HEK293 (cell line): ENCODE measurements around the gene NCDN.

Experiments used
- CTCF ChIA-PET: fragments of 350-600 bp; formaldehyde crosslinking; extraction: SDS; loops from one replicate; lab custom pipeline; 2021; ENCODE audit warnings: antibody characterized with exemption; lab: Yijun Ruan, JAX
- POLR2A ChIA-PET: fragments of 300-600 bp; formaldehyde crosslinking; extraction: SDS; loops from one replicate; lab custom pipeline; 2020; ENCODE audit warnings: antibody characterized with exemption, inconsistent platforms; lab: Yijun Ruan, JAX
- H3K27ac ChIP-seq: fragments of 200-500 bp; sonication (Bioruptor generic); 2 replicates; pipeline ENCODE4 v1.5.1; 2014; ENCODE audit warnings: low read depth, low read length, control low read depth, inconsistent platforms; ENCODE audit errors: extremely low read depth
- H3K36me3 ChIP-seq, 2 experiments: fragments of 200-500 bp in 1 of 2; sonication (Bioruptor generic) in 1 of 2; 1 replicate in 1 of 2; 2 replicates in 1 of 2; pipeline ENCODE4 v1.5.1; 2014 to 2017; ENCODE audit warnings: inconsistent platforms in 2 of 2, low read length in 2 of 2; ENCODE audit not compliant: control insufficient read depth in 2 of 2, insufficient read depth in 1 of 2
- H3K4me1 ChIP-seq: fragments of 200-500 bp; sonication (Bioruptor generic); 2 replicates; pipeline ENCODE4 v1.5.1; 2014; ENCODE audit warnings: mild to moderate bottlenecking, low read length, inconsistent platforms; ENCODE audit not compliant: control insufficient read depth, insufficient read depth
- H3K4me3 ChIP-seq: 2 replicates; pipeline ENCODE4 v1.5.1; 2011; ENCODE audit warnings: low read depth, mild to moderate bottlenecking, control low read depth, low read length, moderate library complexity
- H3K9me3 ChIP-seq: fragments of 200-500 bp; sonication (Bioruptor generic); 2 replicates; pipeline ENCODE4 v1.5.1; 2014; ENCODE audit warnings: low read depth, low read length, inconsistent platforms; ENCODE audit not compliant: control insufficient read depth, insufficient read depth
- EGR2 ChIP-seq: fragments of 450-650 bp; formaldehyde crosslinking; IDR thresholded peaks from 2 replicates; pipeline ENCODE4 v1.5.1; 2016; ENCODE audit warnings: low read depth, missing biosample characterization, missing genetic modification characterization
- FEZF1 ChIP-seq: fragments of 450-650 bp; formaldehyde crosslinking; IDR thresholded peaks from 2 replicates; pipeline ENCODE4 v1.5.1; 2016; ENCODE audit warnings: missing biosample characterization, missing genetic modification characterization
- RBAK ChIP-seq: fragments of 450-650 bp; formaldehyde crosslinking; IDR thresholded peaks from 2 replicates; pipeline ENCODE4 v1.5.1; 2016; ENCODE audit warnings: missing biosample characterization, missing genetic modification characterization
- SALL2 ChIP-seq: fragments of 450-650 bp; formaldehyde crosslinking; IDR thresholded peaks from 2 replicates; pipeline ENCODE4 v1.5.0; 2017; ENCODE audit warnings: missing biosample characterization, mild to moderate bottlenecking, missing genetic modification characterization, borderline replicate concordance
- SP3 ChIP-seq: fragments of 450-650 bp; formaldehyde crosslinking; IDR thresholded peaks from 2 replicates; pipeline ENCODE4 v1.5.1; 2016; ENCODE audit warnings: missing biosample characterization, missing genetic modification characterization
- SP7 ChIP-seq: fragments of 450-650 bp; formaldehyde crosslinking; IDR thresholded peaks from 2 replicates; pipeline ENCODE4 v1.5.1; 2016; ENCODE audit warnings: missing biosample characterization, missing genetic modification characterization
- WT1 ChIP-seq: fragments of 450-650 bp; formaldehyde crosslinking; IDR thresholded peaks from 2 replicates; pipeline ENCODE4 v1.5.1; 2016; ENCODE audit warnings: missing biosample characterization, missing genetic modification characterization
- ZBTB21 ChIP-seq: fragments of 450-650 bp; formaldehyde crosslinking; IDR thresholded peaks from 2 replicates; pipeline ENCODE4 v1.5.1; 2017; ENCODE audit warnings: missing biosample characterization, missing genetic modification characterization
- ZFP69B ChIP-seq: fragments of 450-650 bp; formaldehyde crosslinking; IDR thresholded peaks from 2 replicates; pipeline ENCODE4 v1.5.1; 2016; ENCODE audit warnings: missing biosample characterization, missing genetic modification characterization
- ZNF239 ChIP-seq: fragments of 450-650 bp; formaldehyde crosslinking; IDR thresholded peaks from 2 replicates; pipeline ENCODE4 v1.5.1; 2016; ENCODE audit warnings: missing biosample characterization, missing genetic modification characterization
- ZNF561 ChIP-seq: fragments of 450-650 bp; IDR thresholded peaks from 2 replicates; pipeline ENCODE4 v1.5.1; 2018; ENCODE audit warnings: missing biosample characterization, missing genetic modification characterization, borderline replicate concordance
- ZNF600 ChIP-seq: fragments of 450-650 bp; formaldehyde crosslinking; IDR thresholded peaks from 2 replicates; pipeline ENCODE4 v1.5.1; 2016; ENCODE audit warnings: missing biosample characterization, missing genetic modification characterization
- TF ChIP-seq, protein P1 (sequence below): fragments of 450-650 bp; formaldehyde crosslinking; IDR thresholded peaks from 2 replicates; pipeline ENCODE4 v1.5.1; 2017; ENCODE audit warnings: missing biosample characterization, missing genetic modification characterization
- TF ChIP-seq, protein P2 (sequence below): fragments of 450-650 bp; formaldehyde crosslinking; IDR thresholded peaks from 2 replicates; pipeline ENCODE4 v1.5.1; 2016; ENCODE audit warnings: missing biosample characterization, missing genetic modification characterization, low read depth
- TF ChIP-seq, protein P3 (sequence below): fragments of 450-650 bp; formaldehyde crosslinking; IDR thresholded peaks from 2 replicates; pipeline ENCODE4 v1.5.1; 2017; ENCODE audit warnings: missing biosample characterization, missing genetic modification characterization
- TF ChIP-seq, protein P4 (sequence below): fragments of 450-650 bp; formaldehyde crosslinking; IDR thresholded peaks from 2 replicates; pipeline ENCODE4 v1.5.1; 2016; ENCODE audit warnings: missing biosample characterization, missing genetic modification characterization

The NCDN gene

DNA sequence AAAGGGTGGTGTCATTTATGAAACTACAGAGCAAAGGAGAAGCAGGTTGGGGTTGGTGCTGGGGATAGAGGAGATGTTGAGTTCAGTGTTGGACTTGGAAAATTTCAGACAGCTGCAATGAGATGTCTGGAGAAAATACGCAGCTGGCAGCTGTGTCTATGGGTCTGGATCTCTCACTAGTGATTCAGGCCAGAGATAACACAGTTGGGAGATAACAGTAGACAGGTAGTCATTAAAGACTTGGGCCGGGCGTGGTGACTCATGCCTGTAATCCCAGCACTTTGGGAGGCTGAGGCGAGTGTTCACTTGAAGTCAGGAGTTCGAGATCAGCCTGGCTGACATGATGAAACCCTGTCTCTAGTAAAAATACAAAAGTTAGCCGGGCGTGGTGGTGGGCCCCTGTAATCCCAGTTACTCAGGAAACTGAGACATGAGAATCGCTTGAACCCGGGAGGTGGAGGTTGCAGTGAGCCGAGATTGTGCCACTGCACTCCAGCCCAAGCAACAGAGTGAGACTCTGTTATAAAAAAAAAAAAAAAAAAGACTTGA, 13.1 kb downstream of the NCDN start (continued):
- no peak for TF ChIP-seq ZBTB21 (tag by site-specific recombination)
- peak; percentile 93 for TF ChIP-seq SP7 (tag by site-specific recombination)
- TF ChIP-seq, protein P1, sequence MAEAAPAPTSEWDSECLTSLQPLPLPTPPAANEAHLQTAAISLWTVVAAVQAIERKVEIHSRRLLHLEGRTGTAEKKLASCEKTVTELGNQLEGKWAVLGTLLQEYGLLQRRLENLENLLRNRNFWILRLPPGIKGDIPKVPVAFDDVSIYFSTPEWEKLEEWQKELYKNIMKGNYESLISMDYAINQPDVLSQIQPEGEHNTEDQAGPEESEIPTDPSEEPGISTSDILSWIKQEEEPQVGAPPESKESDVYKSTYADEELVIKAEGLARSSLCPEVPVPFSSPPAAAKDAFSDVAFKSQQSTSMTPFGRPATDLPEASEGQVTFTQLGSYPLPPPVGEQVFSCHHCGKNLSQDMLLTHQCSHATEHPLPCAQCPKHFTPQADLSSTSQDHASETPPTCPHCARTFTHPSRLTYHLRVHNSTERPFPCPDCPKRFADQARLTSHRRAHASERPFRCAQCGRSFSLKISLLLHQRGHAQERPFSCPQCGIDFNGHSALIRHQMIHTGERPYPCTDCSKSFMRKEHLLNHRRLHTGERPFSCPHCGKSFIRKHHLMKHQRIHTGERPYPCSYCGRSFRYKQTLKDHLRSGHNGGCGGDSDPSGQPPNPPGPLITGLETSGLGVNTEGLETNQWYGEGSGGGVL (tag by site-specific recombination) = no peak
- TF ChIP-seq ZNF600 (tag by site-specific recombination) = peak; percentile 50; the same call in 1 of the 2 replicates
- no peak for TF ChIP-seq ZNF239 (tag by site-specific recombination)
- TF ChIP-seq FEZF1 (tag by site-specific recombination) = peak; percentile 64
- 0 out of 2 replicates have a peak, but pooled peaks have one; percentile 10 for TF ChIP-seq SP3 (tag by site-specific recombination)
- TF ChIP-seq, protein P2, sequence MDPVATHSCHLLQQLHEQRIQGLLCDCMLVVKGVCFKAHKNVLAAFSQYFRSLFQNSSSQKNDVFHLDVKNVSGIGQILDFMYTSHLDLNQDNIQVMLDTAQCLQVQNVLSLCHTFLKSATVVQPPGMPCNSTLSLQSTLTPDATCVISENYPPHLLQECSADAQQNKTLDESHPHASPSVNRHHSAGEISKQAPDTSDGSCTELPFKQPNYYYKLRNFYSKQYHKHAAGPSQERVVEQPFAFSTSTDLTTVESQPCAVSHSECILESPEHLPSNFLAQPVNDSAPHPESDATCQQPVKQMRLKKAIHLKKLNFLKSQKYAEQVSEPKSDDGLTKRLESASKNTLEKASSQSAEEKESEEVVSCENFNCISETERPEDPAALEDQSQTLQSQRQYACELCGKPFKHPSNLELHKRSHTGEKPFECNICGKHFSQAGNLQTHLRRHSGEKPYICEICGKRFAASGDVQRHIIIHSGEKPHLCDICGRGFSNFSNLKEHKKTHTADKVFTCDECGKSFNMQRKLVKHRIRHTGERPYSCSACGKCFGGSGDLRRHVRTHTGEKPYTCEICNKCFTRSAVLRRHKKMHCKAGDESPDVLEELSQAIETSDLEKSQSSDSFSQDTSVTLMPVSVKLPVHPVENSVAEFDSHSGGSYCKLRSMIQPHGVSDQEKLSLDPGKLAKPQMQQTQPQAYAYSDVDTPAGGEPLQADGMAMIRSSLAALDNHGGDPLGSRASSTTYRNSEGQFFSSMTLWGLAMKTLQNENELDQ (tag by site-specific recombination) = no peak
- TF ChIP-seq ZFP69B = 0 out of 2 replicates have a peak, but pooled peaks have one; percentile 17
- no peak for TF ChIP-seq EGR2 (tag by site-specific recombination)
- TF ChIP-seq, protein P3, sequence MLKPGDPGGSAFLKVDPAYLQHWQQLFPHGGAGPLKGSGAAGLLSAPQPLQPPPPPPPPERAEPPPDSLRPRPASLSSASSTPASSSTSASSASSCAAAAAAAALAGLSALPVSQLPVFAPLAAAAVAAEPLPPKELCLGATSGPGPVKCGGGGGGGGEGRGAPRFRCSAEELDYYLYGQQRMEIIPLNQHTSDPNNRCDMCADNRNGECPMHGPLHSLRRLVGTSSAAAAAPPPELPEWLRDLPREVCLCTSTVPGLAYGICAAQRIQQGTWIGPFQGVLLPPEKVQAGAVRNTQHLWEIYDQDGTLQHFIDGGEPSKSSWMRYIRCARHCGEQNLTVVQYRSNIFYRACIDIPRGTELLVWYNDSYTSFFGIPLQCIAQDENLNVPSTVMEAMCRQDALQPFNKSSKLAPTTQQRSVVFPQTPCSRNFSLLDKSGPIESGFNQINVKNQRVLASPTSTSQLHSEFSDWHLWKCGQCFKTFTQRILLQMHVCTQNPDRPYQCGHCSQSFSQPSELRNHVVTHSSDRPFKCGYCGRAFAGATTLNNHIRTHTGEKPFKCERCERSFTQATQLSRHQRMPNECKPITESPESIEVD (tag by site-specific recombination) = no peak

DNA sequence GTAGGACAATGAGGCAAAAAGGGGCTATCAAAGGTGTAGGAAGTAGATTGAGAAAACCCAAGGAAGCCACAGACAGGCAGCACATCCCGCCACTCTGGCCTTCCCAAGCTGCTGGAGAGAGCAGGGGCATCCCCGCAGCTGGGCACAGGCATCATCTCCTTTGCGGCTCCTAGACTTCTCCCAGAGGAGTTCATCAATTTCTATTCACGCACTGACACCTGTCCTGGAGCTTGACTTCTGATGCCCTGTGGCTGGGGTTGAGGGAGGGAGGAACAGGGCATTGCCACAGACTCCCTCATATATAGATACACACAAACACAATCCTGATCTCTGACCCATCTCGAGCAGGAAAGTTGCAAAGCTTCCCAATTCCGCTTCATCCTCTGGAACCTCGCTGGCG, 13.7 kb downstream of the NCDN start:
- H3K4me1 ChIP-seq = no peaks in the 10 kb centered on the region
- H3K27ac ChIP-seq = no peak overlapping the region
- H3K4me3 ChIP-seq = no peak overlapping the region
- POLR2A ChIA-PET = interaction anchor here (0.7 kb wide), 1 partner anchor 154 kb away, joined by 3 read pairs; no protein-coding TSS in a partner anchor
- TF ChIP-seq, protein P4, sequence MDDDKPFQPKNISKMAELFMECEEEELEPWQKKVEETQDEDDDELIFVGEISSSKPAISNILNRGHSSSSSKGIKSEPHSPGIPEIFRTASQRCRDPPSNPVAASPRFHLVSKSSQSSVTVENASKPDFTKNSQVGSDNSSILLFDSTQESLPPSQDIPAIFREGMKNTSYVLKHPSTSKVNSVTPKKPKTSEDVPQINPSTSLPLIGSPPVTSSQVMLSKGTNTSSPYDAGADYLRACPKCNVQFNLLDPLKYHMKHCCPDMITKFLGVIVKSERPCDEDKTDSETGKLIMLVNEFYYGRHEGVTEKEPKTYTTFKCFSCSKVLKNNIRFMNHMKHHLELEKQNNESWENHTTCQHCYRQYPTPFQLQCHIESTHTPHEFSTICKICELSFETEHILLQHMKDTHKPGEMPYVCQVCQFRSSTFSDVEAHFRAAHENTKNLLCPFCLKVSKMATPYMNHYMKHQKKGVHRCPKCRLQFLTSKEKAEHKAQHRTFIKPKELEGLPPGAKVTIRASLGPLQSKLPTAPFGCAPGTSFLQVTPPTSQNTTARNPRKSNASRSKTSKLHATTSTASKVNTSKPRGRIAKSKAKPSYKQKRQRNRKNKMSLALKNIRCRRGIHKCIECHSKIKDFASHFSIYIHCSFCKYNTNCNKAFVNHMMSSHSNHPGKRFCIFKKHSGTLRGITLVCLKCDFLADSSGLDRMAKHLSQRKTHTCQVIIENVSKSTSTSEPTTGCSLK = no peak
- no peak for TF ChIP-seq WT1
- no peak for TF ChIP-seq ZNF561
- TF ChIP-seq SALL2 (tag by site-specific recombination) = no peak
- TF ChIP-seq RBAK (tag by site-specific recombination) = no peak
- TF ChIP-seq, all 188 proteins: peak for 0
- CTCF ChIA-PET = interaction anchor here (0.6 to 4.5 kb wide), 10 partner anchors 15 to 202 kb away, joined by 3 to 51 read pairs (median 4); no protein-coding TSS in a partner anchor
- Histone ChIP-seq H3K9me3 (no peaks in the 10 kb centered on the region), H3K36me3 (peaks cover 0 to 11% of the 10 kb centered on the region in 2 experiments; a peak in 1 of 3 replicates)
